ENCODE data around the gene KRT32.

Gene KRT32

GRCh38 chr17:41480136-41480535, 12.9 kb upstream of the KRT32 start:
- H3K9me3 ChIP-seq (ENCODE audit: control insufficient read depth, insufficient read depth, low read depth, low read length): no peaks in the 10 kb centered on the region
- no peaks in the 10 kb centered on the region for H3K36me3 ChIP-seq (ENCODE audit: control insufficient read depth, insufficient read depth, low read length)
- no peaks in the 10 kb centered on the region for H3K4me1 ChIP-seq (ENCODE audit: control insufficient read depth, insufficient read depth, low read length)
- no peaks in the 10 kb centered on the region for H3K27me3 ChIP-seq (ENCODE audit: control insufficient read depth, insufficient read depth, low read length)
- H3K27ac ChIP-seq (ENCODE audit: low read depth, low read length): no peak overlapping the region
- H3K9ac ChIP-seq (ENCODE audit: low read length): no peak overlapping the region
- no peak overlapping the region for H3K4me3 ChIP-seq (ENCODE audit: low read depth, low read length)

- Histone ChIP-seq H3K27me3 (ENCODE audit: control insufficient read depth, insufficient read depth, low read length) (no peaks in the 10 kb centered on the region), H3K27ac (ENCODE audit: low read depth, low read length) (no peak overlapping the region), H3K9ac (ENCODE audit: low read length) (no peak overlapping the region), H3K36me3 (ENCODE audit: control insufficient read depth, insufficient read depth, low read length) (no peaks in the 10 kb centered on the region), H3K4me1 (ENCODE audit: control insufficient read depth, insufficient read depth, low read length) (no peaks in the 10 kb centered on the region), H3K9me3 (ENCODE audit: control insufficient read depth, insufficient read depth, low read depth, low read length) (no peaks in the 10 kb centered on the region), H3K4me3 (ENCODE audit: low read depth, low read length) (no peak overlapping the region)
Measured at GRCh38 chr17:41478237-41478636, 11.1 kb upstream of the KRT32 start.

- Histone ChIP-seq H3K36me3 (ENCODE audit: control insufficient read depth, insufficient read depth, low read length) (no peaks in the 10 kb centered on the region), H3K9me3 (ENCODE audit: control insufficient read depth, insufficient read depth, low read depth, low read length) (no peaks in the 10 kb centered on the region), H3K27ac (ENCODE audit: low read depth, low read length) (no peak overlapping the region), H3K4me3 (ENCODE audit: low read depth, low read length) (no peak overlapping the region), H3K9ac (ENCODE audit: low read length) (no peak overlapping the region), H3K4me1 (ENCODE audit: control insufficient read depth, insufficient read depth, low read length) (no peaks in the 10 kb centered on the region), H3K27me3 (ENCODE audit: control insufficient read depth, insufficient read depth, low read length) (no peaks in the 10 kb centered on the region)
Measured at GRCh38 chr17:41476866-41477815, 10.0 kb upstream of the KRT32 start.

- no peak overlapping the region for H3K4me3 ChIP-seq (ENCODE audit: low read depth, low read length)
- H3K4me1 ChIP-seq (ENCODE audit: control insufficient read depth, insufficient read depth, low read length): no peaks in the 10 kb centered on the region
- peaks cover 8% of the 10 kb centered on the region; the same call in 1 of the 2 replicates for H3K9me3 ChIP-seq (ENCODE audit: control insufficient read depth, insufficient read depth, low read depth, low read length)
- no peaks in the 10 kb centered on the region for H3K27me3 ChIP-seq (ENCODE audit: control insufficient read depth, insufficient read depth, low read length)
- H3K36me3 ChIP-seq (ENCODE audit: control insufficient read depth, insufficient read depth, low read length): no peaks in the 10 kb centered on the region
- no peak overlapping the region for H3K27ac ChIP-seq (ENCODE audit: low read depth, low read length)
- no peak overlapping the region for H3K9ac ChIP-seq (ENCODE audit: low read length)
Measured at GRCh38 chr17:41475421-41475820, 8.2 kb upstream of the KRT32 start.

- Histone ChIP-seq H3K27ac (ENCODE audit: low read depth, low read length) (no peak overlapping the region), H3K4me1 (ENCODE audit: control insufficient read depth, insufficient read depth, low read length) (no peaks in the 10 kb centered on the region), H3K36me3 (ENCODE audit: control insufficient read depth, insufficient read depth, low read length) (no peaks in the 10 kb centered on the region), H3K4me3 (ENCODE audit: low read depth, low read length) (no peak overlapping the region), H3K9me3 (ENCODE audit: control insufficient read depth, insufficient read depth, low read depth, low read length) (peaks cover 8% of the 10 kb centered on the region; the same call in 1 of the 2 replicates), H3K27me3 (ENCODE audit: control insufficient read depth, insufficient read depth, low read length) (no peaks in the 10 kb centered on the region), H3K9ac (ENCODE audit: low read length) (no peak overlapping the region)
Measured at GRCh38 chr17:41474863-41475262, 7.7 kb upstream of the KRT32 start.

- H3K4me3 ChIP-seq (ENCODE audit: low read depth, low read length): no peak overlapping the region
- no peaks in the 10 kb centered on the region for H3K27me3 ChIP-seq (ENCODE audit: control insufficient read depth, insufficient read depth, low read length)
- H3K9ac ChIP-seq (ENCODE audit: low read length): no peak overlapping the region
- peaks cover 17% of the 10 kb centered on the region for H3K9me3 ChIP-seq (ENCODE audit: control insufficient read depth, insufficient read depth, low read depth, low read length)
- H3K36me3 ChIP-seq (ENCODE audit: control insufficient read depth, insufficient read depth, low read length): no peaks in the 10 kb centered on the region
- H3K4me1 ChIP-seq (ENCODE audit: control insufficient read depth, insufficient read depth, low read length): no peaks in the 10 kb centered on the region
- H3K27ac ChIP-seq (ENCODE audit: low read depth, low read length): no peak overlapping the region
Measured at GRCh38 chr17:41468346-41468745, 1.2 kb upstream of the KRT32 start.

- Histone ChIP-seq H3K27ac (ENCODE audit: low read depth, low read length) (no peak overlapping the region), H3K4me1 (ENCODE audit: control insufficient read depth, insufficient read depth, low read length) (no peaks in the 10 kb centered on the region), H3K4me3 (ENCODE audit: low read depth, low read length) (no peak overlapping the region), H3K9ac (ENCODE audit: low read length) (no peak overlapping the region), H3K9me3 (ENCODE audit: control insufficient read depth, insufficient read depth, low read depth, low read length) (peaks cover 17% of the 10 kb centered on the region), H3K27me3 (ENCODE audit: control insufficient read depth, insufficient read depth, low read length) (no peaks in the 10 kb centered on the region), H3K36me3 (ENCODE audit: control insufficient read depth, insufficient read depth, low read length) (no peaks in the 10 kb centered on the region)
Measured at GRCh38 chr17:41467561-41467960, 375 bp upstream of the KRT32 start.

GRCh38 chr17:41464682-41465081, 2.5 kb downstream of the KRT32 start:
- Histone ChIP-seq H3K27ac (ENCODE audit: low read depth, low read length) (no peak overlapping the region), H3K27me3 (ENCODE audit: control insufficient read depth, insufficient read depth, low read length) (no peaks in the 10 kb centered on the region), H3K4me1 (ENCODE audit: control insufficient read depth, insufficient read depth, low read length) (no peaks in the 10 kb centered on the region), H3K9ac (ENCODE audit: low read length) (no peak overlapping the region), H3K36me3 (ENCODE audit: control insufficient read depth, insufficient read depth, low read length) (no peaks in the 10 kb centered on the region), H3K4me3 (ENCODE audit: low read depth, low read length) (no peak overlapping the region), H3K9me3 (ENCODE audit: control insufficient read depth, insufficient read depth, low read depth, low read length) (peaks cover 9% of the 10 kb centered on the region)

GRCh38 chr17:41464173-41464572, 3.0 kb downstream of the KRT32 start:
- Histone ChIP-seq H3K27ac (ENCODE audit: low read depth, low read length) (no peak overlapping the region), H3K4me1 (ENCODE audit: control insufficient read depth, insufficient read depth, low read length) (no peaks in the 10 kb centered on the region), H3K9me3 (ENCODE audit: control insufficient read depth, insufficient read depth, low read depth, low read length) (peaks cover 9% of the 10 kb centered on the region), H3K9ac (ENCODE audit: low read length) (no peak overlapping the region), H3K36me3 (ENCODE audit: control insufficient read depth, insufficient read depth, low read length) (no peaks in the 10 kb centered on the region), H3K27me3 (ENCODE audit: control insufficient read depth, insufficient read depth, low read length) (no peaks in the 10 kb centered on the region), H3K4me3 (ENCODE audit: low read depth, low read length) (no peak overlapping the region)

GRCh38 chr17:41463746-41464145, 3.4 kb downstream of the KRT32 start:
- H3K9me3 ChIP-seq (ENCODE audit: control insufficient read depth, insufficient read depth, low read depth, low read length): peaks cover 9% of the 10 kb centered on the region
- H3K27ac ChIP-seq (ENCODE audit: low read depth, low read length): no peak overlapping the region
- no peaks in the 10 kb centered on the region for H3K27me3 ChIP-seq (ENCODE audit: control insufficient read depth, insufficient read depth, low read length)
- no peak overlapping the region for H3K4me3 ChIP-seq (ENCODE audit: low read depth, low read length)
- no peaks in the 10 kb centered on the region for H3K36me3 ChIP-seq (ENCODE audit: control insufficient read depth, insufficient read depth, low read length)
- H3K9ac ChIP-seq (ENCODE audit: low read length): no peak overlapping the region
- H3K4me1 ChIP-seq (ENCODE audit: control insufficient read depth, insufficient read depth, low read length): no peaks in the 10 kb centered on the region

- Histone ChIP-seq H3K9me3 (ENCODE audit: control insufficient read depth, insufficient read depth, low read depth, low read length) (peaks cover 1% of the 10 kb centered on the region; the same call in 1 of the 2 replicates), H3K9ac (ENCODE audit: low read length) (no peak overlapping the region), H3K27ac (ENCODE audit: low read depth, low read length) (no peak overlapping the region), H3K4me1 (ENCODE audit: control insufficient read depth, insufficient read depth, low read length) (no peaks in the 10 kb centered on the region), H3K36me3 (ENCODE audit: control insufficient read depth, insufficient read depth, low read length) (no peaks in the 10 kb centered on the region), H3K27me3 (ENCODE audit: control insufficient read depth, insufficient read depth, low read length) (no peaks in the 10 kb centered on the region), H3K4me3 (ENCODE audit: low read depth, low read length) (no peak overlapping the region)
Measured at GRCh38 chr17:41462705-41463104, 4.5 kb downstream of the KRT32 start.
